Mononuclear cell (primary cell): Measurements from ENCODE around the gene BCAR3. TPM values are rescaled to one million over a fixed set of nuclear protein-coding genes. Genes with fewer than 3 reads are reported as not detected.

Experiments used
- H3K27me3 ChIP-seq: 2 replicates; pipeline ENCODE4 v1.6.0; 2011; ENCODE audit warnings: low read length, control low read depth; ENCODE audit not compliant: insufficient read depth
- H3K4me1 ChIP-seq: 2 replicates; pipeline ENCODE4 v1.5.1; 2011; ENCODE audit warnings: mild to moderate bottlenecking, low read length, control low read depth; ENCODE audit not compliant: insufficient read depth
- H3K4me3 ChIP-seq: 2 replicates; pipeline ENCODE4 v1.5.1; 2011; ENCODE audit warnings: mild to moderate bottlenecking, low read length, moderate library complexity
- H3K9me3 ChIP-seq: 2 replicates; pipeline ENCODE4 v1.5.1; 2011; ENCODE audit warnings: low read depth, mild to moderate bottlenecking, control low read depth, low read length
- total RNA-seq: library from RNA; depleted of rRNA; stranded (reverse); fragments of >200 nt; gene quantifications from one replicate; pipeline ENCODE4 v1.2.3, GENCODE V29; 2012

BCAR3 gene
- total RNA-seq, 1 donor = 1.4 TPM

DNA sequence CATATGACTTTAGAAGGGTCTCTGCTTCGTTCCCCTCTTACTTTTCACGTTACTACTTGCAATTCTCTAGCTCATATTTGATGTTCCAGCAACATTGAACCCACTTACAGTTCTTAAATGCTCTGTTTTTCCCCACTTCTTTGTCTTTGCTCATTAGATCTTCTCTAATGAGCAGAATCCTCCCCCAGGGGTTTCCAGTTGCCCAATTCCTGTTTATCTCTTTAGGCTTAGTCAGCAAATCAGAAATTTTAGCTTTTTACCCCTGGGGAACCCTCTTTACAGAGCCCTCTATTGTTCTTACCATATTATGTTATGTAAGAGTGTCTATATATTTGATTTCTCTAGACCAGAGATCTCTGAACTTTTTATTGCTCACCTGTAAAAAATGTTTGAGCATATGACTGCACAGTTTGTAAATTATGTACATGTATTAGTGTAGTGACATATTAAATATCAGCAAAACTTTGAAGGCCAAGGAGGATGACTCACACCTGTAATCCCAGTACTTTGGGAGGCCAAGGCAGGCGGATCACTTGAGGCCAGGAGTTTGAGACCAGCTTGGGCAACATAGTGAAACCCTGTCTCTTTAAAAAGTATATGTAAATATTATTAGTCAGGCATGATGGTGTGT lies 162.3 kb downstream of the BCAR3 start:
- Histone ChIP-seq H3K27me3 (no peaks in the 10 kb centered on the region), H3K4me3 (no peak overlapping the region), H3K4me1 (no peaks in the 10 kb centered on the region), H3K9me3 (no peaks in the 10 kb centered on the region)

DNA sequence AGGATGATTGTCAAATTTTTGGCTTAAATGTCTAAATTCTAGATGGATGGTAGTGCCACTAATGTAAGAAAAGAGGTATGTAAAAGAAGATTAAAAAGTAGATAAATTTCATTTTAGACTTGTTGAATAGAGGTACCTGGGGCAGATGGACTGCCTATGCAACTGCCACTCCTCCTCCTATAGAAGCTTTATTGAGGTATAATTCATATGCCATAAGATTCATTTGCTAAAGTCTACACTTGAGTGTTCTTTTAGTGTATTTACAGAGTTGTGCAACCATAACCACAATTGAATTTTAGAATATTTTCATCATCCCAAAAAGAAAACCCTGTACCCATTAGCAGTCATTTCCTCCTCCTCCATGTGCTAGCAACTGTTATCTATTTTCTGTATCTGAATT lies 163.1 kb downstream of the BCAR3 start:
- H3K9me3 ChIP-seq = no peaks in the 10 kb centered on the region
- H3K27me3 ChIP-seq = no peaks in the 10 kb centered on the region
- no peaks in the 10 kb centered on the region for H3K4me1 ChIP-seq
- H3K4me3 ChIP-seq = no peak overlapping the region

DNA sequence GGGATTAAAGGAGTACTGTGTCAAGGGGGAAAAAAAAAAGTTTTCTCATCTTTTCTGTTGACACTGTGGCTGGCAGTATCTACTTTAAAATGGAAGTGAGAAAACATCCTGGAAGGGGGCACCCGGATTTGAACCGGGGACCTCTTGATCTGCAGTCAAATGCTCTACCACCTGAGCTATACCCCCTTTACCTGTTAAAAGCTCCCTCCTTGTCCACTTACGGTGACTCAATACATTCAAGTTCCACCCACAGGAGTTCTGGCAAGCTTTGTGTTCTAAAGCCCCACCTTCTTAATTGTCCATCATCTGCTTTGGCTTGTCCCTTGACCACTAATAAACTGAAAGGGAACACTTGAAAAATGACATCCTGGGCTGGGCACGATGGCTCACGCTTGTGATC lies 165.5 kb downstream of the BCAR3 start:
- no peaks in the 10 kb centered on the region for H3K4me1 ChIP-seq
- H3K4me3 ChIP-seq = no peak overlapping the region
- no peaks in the 10 kb centered on the region for H3K9me3 ChIP-seq
- H3K27me3 ChIP-seq = no peaks in the 10 kb centered on the region

Other genes starting within 250 kb of the BCAR3 start
- 2.2 TPM for gene FNBP1L, start 233.7 kb downstream of the BCAR3 start, total RNA-seq
- 83.4 TPM for gene DNTTIP2, start 197.4 kb upstream of the BCAR3 start, total RNA-seq
- gene GCLM, start 227.6 kb upstream of the BCAR3 start, total RNA-seq = 4.8 TPM